HG02571 (cell line): ENCODE measurements around the gene MED9.

Experiments used
- ATAC-seq: cut with Tn5 transposase; IDR thresholded peaks from one replicate; pipeline ENCODE4 v1.9.1; 2021; ENCODE audit warnings: mild to moderate bottlenecking, moderate library complexity; ENCODE audit not compliant: unreplicated experiment

MED9 gene

GRCh38 chr17:17503566-17504130, 26.8 kb downstream of the MED9 start:
- ATAC-seq, result no peak

GRCh38 chr17:17504341-17505140, 27.7 kb downstream of the MED9 start:
- no peak for ATAC-seq

GRCh38 chr17:17505151-17505550, 28.4 kb downstream of the MED9 start:
- ATAC-seq, result no peak

GRCh38 chr17:17505610-17506171, 28.9 kb downstream of the MED9 start:
- ATAC-seq, result no peak

- no peak for ATAC-seq
Measured at GRCh38 chr17:17506181-17506741, 29.5 kb downstream of the MED9 start.

GRCh38 chr17:17506893-17507464, 30.2 kb downstream of the MED9 start:
- no peak for ATAC-seq

GRCh38 chr17:17507465-17508011, 30.7 kb downstream of the MED9 start:
- no peak for ATAC-seq

GRCh38 chr17:17508019-17508535, 31.3 kb downstream of the MED9 start:
- no peak for ATAC-seq

GRCh38 chr17:17508646-17509591, 32.1 kb downstream of the MED9 start:
- no peak for ATAC-seq

GRCh38 chr17:17509601-17510425, 33.0 kb downstream of the MED9 start:
- no peak for ATAC-seq

- ATAC-seq, result no peak
Measured at GRCh38 chr17:17510456-17511292, 33.9 kb downstream of the MED9 start.

- no peak for ATAC-seq
Measured at GRCh38 chr17:17511293-17511741, 34.5 kb downstream of the MED9 start.

- no peak for ATAC-seq
Measured at GRCh38 chr17:17511881-17512858, 35.4 kb downstream of the MED9 start.

- ATAC-seq, result no peak
Measured at GRCh38 chr17:17512866-17513265, 36.1 kb downstream of the MED9 start.

GRCh38 chr17:17513626-17514025, 36.8 kb downstream of the MED9 start:
- ATAC-seq, result no peak

GRCh38 chr17:17514361-17514992, 37.7 kb downstream of the MED9 start:
- ATAC-seq, result no peak
